ENCODE measurements around the gene CBLN3. TPM values are rescaled to one million over a fixed set of nuclear protein-coding genes. Genes with fewer than 3 reads are reported as not detected.

CBLN3 gene
- total RNA-seq, 1 experiment from 2014 or later: 1.0 TPM

- no TSS peak for BruUV-seq (replicated peaks)
- ChIA-PET CTCF (no interaction called here), POLR2A (no interaction called here)
Observed at GRCh38 chr14:24377126-24377525, 52.3 kb downstream of the CBLN3 start.

More at GRCh38 chr14:24377126-24377525, 52.3 kb downstream of the CBLN3 start:
- no peak for TF ChIP-seq TCF7L2 (IDR thresholded peaks at IDR 0.05; ENCODE audit: low read depth, low read length)
- no peak for TF ChIP-seq CTCF (IDR thresholded peaks at IDR 0.05)
- no peak for TF ChIP-seq REST (IDR thresholded peaks at IDR 0.05; ENCODE audit: insufficient read depth in 1 of 2, low read depth in 2 of 2, low read length in 1 of 2)
- no peak for TF ChIP-seq SIN3A (IDR thresholded peaks at IDR 0.05; ENCODE audit: borderline replicate concordance, insufficient read depth, low read depth, low read length)
- no peak for TF ChIP-seq POLR2AphosphoS5 (IDR thresholded peaks at IDR 0.05; ENCODE audit: low read depth, low read length)
- no peaks in the 10 kb centered on the region for H3K36me3 ChIP-seq (ENCODE audit: control insufficient read depth, insufficient read depth, low read length)
- H3K4me1 ChIP-seq (ENCODE audit: control insufficient read depth, insufficient read depth, low read length): no peaks in the 10 kb centered on the region
- in situ Hi-C loops (cut with HindIII; ENCODE audit: low pct_unique_long_range_greater_than_20kb, low sequenced_read_pairs): no loop called here
- ATAC-seq: no peak
- intact Hi-C loops (cut with micrococcal nuclease; ENCODE audit: unreplicated experiment): no loop called here
- H3K27ac ChIP-seq (ENCODE audit: low read length): no peak overlapping the region
- no peaks in the 10 kb centered on the region for H3K9me3 ChIP-seq (ENCODE audit: control insufficient read depth, insufficient read depth, low read depth, low read length)
- H3K4me3 ChIP-seq (ENCODE audit: low read depth in 2 of 2, low read length in 2 of 2): no peak overlapping the region
- DNase-seq (ENCODE audit: low read depth, low spot score): no peak
- no peaks in the 10 kb centered on the region for H3K27me3 ChIP-seq (ENCODE audit: control insufficient read depth, insufficient read depth, low read length)

Other genes starting within 250 kb of the CBLN3 start
- gene IPO4, start 240.9 kb downstream of the CBLN3 start, total RNA-seq (2021; ENCODE audit: unreplicated experiment): 103 TPM
- gene TM9SF1, start 234.2 kb downstream of the CBLN3 start, total RNA-seq (2021; ENCODE audit: unreplicated experiment): 44.7 TPM
- not detected for gene TSSK4, start 224.0 kb downstream of the CBLN3 start, total RNA-seq (2021; ENCODE audit: unreplicated experiment)
- gene CHMP4A, start 216.2 kb downstream of the CBLN3 start, total RNA-seq (2021; ENCODE audit: unreplicated experiment): 42.4 TPM
- 8.9 TPM for gene MDP1, start 213.6 kb downstream of the CBLN3 start, total RNA-seq (2021; ENCODE audit: unreplicated experiment)
- gene NEDD8, start 197.3 kb downstream of the CBLN3 start, total RNA-seq (2021; ENCODE audit: unreplicated experiment): 155 TPM
- gene GMPR2, start 196.7 kb downstream of the CBLN3 start, total RNA-seq (2021; ENCODE audit: unreplicated experiment): 45.9 TPM
- 53.8 TPM for gene TINF2, start 187.0 kb downstream of the CBLN3 start, total RNA-seq (2021; ENCODE audit: unreplicated experiment)
- 2.3 TPM for gene TGM1, start 166.5 kb downstream of the CBLN3 start, total RNA-seq (2021; ENCODE audit: unreplicated experiment)
- gene RABGGTA, start 158.1 kb downstream of the CBLN3 start, total RNA-seq (2021; ENCODE audit: unreplicated experiment): 30.9 TPM
- gene DHRS1, start 129.9 kb downstream of the CBLN3 start, total RNA-seq (2021; ENCODE audit: unreplicated experiment): 8.9 TPM
- 25.3 TPM for gene NOP9, start 129.8 kb downstream of the CBLN3 start, total RNA-seq (2021; ENCODE audit: unreplicated experiment)
- gene CIDEB, start 121.7 kb downstream of the CBLN3 start, total RNA-seq (2021; ENCODE audit: unreplicated experiment): 0.18 TPM
- gene LTB4R2, start 119.5 kb downstream of the CBLN3 start, total RNA-seq (2021; ENCODE audit: unreplicated experiment): 6.9 TPM
- gene LTB4R, start 118.2 kb downstream of the CBLN3 start, total RNA-seq (2021; ENCODE audit: unreplicated experiment): 4.8 TPM
- gene ADCY4, start 94.6 kb downstream of the CBLN3 start, total RNA-seq (2021; ENCODE audit: unreplicated experiment): 0.21 TPM
- not detected for gene RIPK3, start 89.7 kb downstream of the CBLN3 start, total RNA-seq (2021; ENCODE audit: unreplicated experiment)
- 0.36 TPM for gene NFATC4, start 61.5 kb downstream of the CBLN3 start, total RNA-seq (2021; ENCODE audit: unreplicated experiment)
- gene NYNRIN, start 30.7 kb downstream of the CBLN3 start, total RNA-seq (2021; ENCODE audit: unreplicated experiment): 0.31 TPM
- gene KHNYN, start 286 bp upstream of the CBLN3 start, total RNA-seq (2021; ENCODE audit: unreplicated experiment): 37.6 TPM
- gene SDR39U1, start 13.1 kb upstream of the CBLN3 start, total RNA-seq (2021; ENCODE audit: unreplicated experiment): 54.2 TPM
- gene CMA1, start 78.6 kb upstream of the CBLN3 start, total RNA-seq (2021; ENCODE audit: unreplicated experiment): not detected
- not detected for gene CTSG, start 146.6 kb upstream of the CBLN3 start, total RNA-seq (2021; ENCODE audit: unreplicated experiment)
- gene GZMH, start 180.0 kb upstream of the CBLN3 start, total RNA-seq (2021; ENCODE audit: unreplicated experiment): not detected
- 1.2 TPM for gene GZMB, start 204.5 kb upstream of the CBLN3 start, total RNA-seq (2021; ENCODE audit: unreplicated experiment)

All from Panc1 (cell line).